IPS-NIHi7 (cell line): ENCODE data around the gene SLC25A22.
A peak's percentile ranks its signal among the peaks of the same experiment; 100 is the strongest.

Experiments
- DNase-seq: peaks from one replicate; pipeline ENCODE4 v3.0.0; 2012; ENCODE audit warnings: mixed read lengths; ENCODE audit errors: extremely low spot score

Gene SLC25A22

DNA sequence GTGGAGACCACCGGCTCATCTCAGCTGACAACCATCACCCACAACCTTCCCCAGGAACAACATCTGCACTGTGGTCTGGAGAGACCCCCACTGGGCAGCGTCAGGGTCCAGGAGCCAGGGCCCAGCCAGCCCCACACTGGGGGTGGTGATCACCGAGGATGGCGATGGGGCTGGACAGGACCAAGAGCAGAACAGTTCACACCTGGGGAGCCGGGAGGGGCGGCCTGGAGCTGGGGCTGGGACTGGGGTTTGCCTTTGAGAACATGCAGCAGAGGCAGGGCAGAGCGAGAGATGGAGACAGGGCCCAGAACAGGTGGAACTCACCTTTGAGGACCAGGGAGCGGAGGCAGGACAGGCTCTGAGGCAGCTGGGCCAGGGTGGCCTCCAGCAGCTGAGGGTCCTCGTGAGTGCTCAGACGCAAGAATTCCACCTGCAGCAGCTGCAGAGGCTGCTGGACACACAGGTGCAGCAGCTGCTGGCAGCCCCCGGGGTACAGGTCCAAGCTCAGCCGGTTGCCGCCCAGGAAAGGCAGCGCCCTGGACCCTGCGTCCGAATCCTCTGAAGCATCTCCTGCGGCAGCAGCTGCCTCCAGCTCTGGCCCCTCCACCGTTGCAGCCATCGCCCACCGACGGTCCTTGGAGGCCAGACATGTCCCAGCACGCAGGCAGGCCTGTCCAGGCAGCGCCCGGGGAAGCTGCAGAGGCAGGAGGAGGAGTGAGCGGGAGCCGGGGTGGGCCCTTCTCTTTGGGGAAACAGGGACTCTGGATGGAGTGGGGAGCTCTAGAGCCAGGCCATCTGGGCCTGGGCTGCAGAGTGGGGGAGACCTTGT, 5.9 kb upstream of the SLC25A22 start:
- no peak for DNase-seq

DNA sequence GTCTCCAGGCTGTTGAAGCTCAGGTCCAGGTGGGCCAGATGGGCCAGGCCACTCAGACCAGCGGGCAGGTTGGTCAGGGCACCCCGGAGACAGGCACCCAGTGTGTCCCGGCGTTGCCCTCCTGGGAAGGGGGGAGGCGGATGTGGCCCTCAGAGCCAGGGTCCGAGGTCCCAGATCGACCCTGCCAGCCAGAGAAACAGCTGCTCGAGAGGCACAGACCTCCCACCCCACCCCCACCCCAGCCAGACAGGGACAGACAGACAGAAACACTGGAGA, 5.3 kb upstream of the SLC25A22 start:
- DNase-seq: no peak

DNA sequence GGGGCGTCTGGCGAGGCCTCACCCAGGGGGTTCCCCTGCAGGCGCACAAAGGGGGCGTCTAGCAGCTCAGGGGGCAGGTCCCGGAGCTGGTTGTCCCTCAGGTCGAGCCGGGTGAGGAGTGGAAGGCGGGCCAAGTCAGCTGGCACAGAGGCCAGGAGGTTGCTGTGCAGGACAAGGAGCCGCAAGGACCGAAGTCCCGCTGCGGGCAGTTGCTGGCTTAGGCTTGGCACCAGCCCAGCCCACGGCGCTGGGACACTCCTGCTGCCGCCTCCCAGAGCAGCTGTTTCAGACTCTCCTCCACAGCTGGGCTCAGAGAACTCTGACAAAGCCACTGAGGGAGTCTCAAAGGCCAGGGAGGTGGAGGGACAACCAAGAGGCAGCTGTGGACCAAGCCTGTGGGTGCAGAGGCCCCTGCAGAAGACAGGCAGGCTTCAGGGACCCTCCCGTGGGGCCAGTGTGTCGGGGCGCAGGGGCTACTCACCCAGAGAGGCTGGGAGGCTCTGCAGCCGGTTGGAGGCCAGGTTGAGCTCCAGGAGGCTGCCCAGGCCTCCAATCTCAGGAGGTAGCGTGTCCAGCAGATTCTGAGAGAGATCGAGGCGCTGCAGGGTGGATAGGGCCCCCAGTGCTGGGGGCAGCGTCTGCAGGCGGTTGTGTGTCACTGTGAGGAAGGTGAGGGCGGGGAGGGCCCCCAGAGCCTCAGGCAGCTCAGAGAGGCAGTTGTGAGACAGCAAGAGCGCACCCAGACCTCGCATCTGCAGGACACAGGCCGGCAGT, 4.8 kb upstream of the SLC25A22 start:
- no peak for DNase-seq

DNA sequence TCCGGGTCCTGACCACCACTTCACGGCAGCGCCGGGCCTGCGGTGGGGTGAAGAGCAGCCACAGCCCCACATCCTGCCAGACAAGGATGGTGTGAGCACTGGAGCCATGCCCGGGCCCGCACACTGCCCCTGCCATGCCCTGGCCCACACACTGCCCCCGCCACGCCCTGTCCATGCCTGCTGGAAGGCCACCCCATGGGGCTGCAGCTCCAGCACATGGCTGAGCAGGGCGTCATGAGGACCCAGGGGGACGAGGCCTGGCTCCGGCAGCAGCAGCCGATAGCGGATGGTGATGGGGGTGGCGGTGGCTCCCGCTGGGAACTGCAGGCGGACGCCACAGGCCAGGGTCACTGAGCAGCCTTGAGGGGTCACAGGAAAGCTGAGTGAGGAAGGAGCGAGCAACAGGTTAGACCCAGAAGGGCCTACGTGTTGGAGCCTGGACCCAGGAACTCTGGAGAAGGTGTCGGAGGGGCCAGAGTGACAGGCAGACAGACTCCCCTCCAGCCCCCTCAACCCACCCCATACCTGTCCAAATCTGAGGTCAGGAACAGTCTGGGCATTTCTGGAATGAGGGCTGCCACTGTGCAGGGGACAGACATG, 4.0 kb upstream of the SLC25A22 start:
- no peak for DNase-seq

DNA sequence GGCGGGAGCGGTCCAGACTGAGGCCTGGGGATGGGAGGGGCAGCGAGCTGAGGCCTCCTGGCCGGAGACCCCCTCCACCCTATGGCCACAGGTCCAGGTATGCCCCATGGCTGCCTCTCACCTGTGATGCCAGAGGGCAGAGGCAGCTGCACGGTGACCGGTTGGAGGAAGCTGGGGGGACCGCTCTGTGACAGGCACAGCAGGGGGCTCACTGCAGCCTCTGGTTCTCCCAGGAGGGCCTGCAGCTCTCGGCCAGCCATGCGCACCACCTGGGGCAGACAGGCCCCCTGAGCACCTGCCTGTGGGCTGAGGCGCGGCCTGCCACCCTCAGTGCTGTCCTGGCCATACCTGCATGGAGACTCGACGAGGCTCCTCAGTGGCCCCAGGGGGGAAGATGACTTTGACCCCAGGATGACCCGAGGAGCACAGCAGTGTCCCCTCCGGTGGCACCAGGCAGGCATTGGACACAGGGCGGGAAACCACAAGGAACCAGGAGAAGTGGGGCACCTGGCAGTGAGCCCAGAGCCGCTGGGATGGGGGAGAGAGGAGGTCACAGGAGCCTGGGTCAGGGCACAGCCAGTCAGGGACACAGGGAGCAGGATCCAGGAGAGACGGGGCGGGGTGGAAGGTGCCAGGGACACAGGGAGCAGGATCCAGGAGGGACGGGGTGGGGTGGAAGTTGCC, 3.2 kb upstream of the SLC25A22 start:
- DNase-seq: no peak

DNA sequence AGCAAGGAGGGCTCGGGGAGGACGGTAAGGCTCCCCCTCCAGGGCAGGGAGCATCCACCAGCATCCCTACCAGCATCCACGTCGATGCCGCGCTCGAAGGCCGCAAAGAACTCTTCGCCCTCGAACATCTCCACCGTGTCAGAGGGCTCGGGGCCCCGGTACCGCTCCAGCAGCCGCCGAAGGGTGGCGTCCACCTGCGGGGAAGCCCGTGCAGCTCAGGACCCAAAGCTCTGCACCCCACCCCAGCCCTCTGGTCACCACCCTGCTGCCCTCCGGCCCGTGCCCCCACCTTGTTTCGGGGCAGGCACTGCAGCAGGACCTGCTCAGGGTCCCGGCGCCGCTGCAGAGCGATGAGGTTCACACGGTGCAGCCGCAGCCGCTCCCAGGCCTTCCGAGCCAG, 2.4 kb upstream of the SLC25A22 start:
- no peak for DNase-seq

DNA sequence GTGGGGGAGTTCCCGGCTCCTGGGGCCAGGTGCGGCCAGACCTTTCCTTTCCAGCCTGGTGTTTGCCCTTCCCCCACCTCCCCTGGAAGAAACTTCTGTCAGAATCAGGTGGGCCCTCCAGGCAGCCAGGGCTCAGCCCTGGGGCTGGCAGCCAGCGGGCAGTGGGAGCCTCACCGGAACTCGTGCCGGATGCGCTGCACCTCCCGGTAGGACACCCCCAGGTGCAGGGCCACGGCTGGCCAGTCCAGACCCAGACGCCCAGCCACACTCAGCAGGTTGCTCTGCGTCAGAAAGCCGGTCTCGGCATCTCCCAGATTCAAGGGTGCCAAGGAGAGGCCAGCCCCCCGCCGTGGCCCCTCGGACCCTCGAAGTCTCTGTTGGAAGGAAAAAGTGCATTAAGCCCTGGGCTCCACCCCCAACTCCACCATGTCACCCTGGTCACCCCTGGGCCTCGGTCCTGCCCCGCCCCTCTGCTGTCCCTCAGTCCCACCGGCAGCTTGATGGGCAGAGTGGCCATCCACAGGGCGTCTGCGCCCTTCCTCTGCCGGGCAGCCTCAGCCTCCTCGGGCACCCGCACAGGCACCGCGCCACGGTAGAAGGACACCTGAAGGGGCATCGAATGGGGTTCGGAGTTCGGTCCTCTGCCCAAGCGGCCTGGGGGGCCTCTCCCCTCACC, 1.7 kb upstream of the SLC25A22 start:
- no peak for DNase-seq

DNA sequence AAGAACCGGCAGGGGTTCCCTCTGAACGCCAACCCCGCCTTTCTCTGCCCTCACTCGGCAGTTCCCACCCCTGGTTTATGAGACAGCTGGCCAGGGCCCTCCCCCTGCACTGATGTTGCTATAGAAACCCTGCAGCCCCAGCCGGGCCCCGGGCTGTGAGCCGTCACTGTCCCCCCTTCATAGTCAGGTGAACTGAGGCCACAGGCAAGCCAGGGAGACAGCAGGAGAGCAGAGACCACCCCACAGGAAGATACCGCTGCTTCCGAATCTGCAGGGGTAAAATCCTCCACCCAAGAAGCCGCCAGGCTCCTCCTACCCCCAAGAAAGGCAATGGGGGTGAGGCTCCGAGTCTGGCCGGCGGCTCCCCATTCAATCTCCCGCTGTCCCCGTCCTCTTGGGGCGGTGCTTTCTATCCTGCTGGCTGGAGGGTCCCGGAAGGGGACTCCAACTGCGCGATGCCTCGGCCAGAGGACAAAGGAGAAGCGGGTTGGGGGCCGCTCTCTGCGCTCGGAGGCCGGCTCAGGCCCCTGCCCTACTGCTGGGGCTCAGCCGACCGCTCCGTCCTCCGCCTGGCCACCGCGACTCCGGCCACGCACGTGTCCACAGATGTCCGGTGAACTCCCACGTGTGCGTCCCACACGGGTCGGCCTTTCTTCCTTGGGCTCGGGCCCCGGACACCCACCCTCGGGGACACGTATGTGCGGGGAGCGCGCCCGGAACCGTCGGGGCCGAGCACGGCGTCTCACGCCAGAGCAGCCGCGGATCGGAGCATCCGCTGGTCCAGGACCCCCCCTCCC, 587 bp downstream of the SLC25A22 start:
- DNase-seq: peak; percentile 74

DNA sequence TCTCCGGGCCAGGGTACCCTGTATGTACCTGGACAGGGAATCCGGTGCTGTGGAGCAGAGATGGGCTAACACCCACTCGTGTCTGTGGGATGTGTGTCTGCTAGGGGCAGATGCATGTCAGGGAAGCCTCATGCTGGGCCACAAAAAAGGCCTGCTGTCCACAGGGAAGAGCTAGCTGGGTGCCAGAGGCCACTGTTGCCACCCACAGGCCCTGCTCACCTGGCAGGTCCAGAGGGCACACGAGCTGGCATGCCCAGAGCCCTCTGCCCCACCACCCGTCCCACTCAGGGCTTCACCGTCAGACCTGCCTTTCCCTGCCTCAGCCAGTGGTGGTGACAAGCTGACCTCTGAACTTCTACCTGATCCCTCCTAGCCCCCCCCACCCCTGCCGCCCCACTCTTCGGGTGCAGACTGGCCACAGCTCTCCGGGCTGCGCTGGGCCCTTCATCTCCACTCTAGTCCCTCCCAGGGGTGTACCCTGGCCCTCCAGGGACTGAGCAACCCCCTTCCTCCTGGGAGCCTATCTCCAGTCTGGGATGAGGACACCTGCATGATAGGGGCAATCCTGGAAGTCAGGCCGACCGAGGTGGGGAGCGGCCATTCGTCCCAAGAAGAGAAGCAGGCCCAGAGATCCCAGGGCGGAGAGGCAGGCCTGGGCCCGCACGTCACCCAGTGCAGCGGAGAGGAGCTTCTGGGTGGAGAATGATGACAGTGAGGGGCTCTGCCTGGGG, 1.4 kb downstream of the SLC25A22 start:
- no peak for DNase-seq

DNA sequence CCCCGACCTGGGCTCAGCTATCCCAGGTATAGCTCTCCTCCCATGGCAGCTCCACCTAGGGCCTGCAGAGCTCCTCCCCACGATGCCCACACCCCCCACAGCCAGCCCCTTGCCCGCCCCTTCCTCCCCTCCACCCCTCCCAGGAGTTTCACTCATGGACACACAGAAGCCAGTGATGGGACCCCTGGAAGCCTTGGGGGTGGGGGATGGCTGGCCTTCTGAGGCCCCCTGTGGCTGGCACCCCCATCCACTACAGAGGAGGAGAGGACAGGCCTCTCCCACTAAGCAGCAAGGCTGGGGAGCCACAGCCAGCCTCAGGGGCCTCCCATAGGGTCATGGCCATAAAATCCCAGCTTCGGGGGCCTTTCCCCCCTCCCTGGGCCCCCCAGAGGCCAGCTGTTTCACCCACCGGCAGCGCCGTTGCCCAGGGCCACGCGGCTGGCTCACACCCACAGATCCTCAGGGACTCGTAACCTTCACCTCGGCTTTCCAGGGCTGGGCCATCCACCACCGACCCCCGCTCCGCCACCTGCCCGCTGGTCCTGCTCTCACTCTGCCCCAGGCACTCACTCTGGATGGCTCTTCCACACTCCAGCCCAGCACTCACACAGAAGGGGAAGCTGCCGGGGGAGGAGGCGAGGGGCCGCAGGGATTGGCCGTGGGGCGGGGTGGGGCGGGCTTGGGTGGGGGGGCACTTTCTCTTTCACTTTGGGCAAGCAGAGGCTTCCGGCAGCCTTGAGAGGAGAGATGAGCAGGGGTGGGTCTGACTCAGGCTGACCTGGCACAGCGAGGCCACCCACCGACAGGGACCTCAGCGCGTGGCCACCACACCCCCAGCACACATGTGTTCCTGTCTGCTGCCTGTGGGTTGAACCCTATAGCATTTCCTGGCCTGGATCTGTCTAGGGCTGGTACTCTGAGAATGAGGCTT, 2.2 kb downstream of the SLC25A22 start:
- peak; percentile 45 for DNase-seq

DNA sequence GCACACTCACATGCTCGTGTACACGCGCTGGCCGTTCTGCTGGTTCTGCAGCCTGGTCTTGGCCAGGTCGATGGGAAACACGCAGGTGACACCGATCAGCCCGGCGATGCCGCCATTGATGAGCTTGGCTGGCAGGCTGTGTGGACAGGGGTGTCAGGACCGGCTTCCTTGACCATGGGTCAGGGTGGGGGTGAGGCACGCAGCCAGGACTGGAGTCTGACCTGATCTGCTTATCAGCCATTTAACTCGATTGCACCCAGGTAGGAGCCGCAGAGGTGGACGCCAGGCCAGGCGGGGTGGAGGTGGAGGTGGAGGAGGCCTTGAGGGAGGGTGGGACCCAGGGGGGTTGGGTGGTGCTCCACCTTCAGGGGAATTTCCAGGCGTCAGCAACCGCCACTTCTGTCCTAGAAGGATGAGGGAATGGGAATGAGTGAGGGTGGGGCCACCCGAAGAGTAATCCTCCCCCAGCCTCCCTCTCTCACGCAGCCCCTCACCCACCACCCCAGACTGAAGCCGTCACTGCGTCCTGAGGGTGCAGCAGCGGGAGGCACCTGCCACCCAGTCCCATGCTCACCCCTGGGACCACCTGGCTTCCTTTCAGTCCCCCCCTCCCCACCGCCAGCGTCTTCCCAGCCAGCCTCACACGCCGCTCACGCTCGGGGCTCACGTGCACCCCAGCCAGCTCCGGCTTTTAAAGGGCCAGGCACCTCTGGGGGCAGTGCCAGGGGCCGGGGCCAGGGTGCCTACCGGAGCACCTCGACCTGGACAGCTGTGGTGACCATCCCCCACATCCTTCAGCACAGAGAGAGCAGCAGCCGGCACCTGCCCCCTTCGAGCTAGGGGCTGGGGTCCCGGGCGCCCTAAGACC, 3.1 kb downstream of the SLC25A22 start:
- DNase-seq: no peak

DNA sequence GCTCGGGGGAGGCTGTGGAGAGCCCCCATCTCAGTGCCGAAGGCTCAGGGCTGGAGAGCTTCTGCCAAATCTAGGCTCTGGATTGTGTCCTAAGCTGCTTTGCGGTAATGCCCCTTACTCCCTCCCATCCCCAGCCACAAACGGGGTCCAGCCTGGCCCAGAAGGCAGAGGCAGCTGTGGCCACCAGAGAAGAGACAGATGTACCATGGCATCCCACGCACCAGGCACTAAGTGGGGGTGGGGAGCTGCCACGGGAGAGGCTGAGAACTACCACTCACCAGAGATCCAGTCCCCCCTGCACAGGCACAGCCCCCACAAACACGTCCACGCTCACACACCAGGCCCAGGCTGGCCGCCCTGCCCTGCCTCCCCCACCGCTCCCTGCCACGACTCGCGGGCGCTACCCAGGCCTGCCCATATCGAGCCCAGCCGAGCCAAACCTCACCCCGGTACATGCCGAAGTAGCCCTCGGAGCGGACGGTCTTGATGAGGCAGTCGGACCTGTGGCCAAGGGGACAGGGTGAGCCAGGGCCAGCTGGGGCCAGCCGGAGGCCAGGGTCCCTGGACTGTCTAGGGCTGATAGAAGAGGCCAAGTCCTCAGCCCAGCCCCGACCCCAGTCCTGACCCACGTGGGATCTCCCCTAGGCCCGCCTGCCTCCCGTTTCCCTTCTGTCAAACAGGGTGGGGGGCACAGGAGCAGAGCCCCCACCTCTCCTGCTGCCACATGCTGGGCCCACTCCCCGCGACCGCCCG, 3.9 kb downstream of the SLC25A22 start:
- no peak for DNase-seq

DNA sequence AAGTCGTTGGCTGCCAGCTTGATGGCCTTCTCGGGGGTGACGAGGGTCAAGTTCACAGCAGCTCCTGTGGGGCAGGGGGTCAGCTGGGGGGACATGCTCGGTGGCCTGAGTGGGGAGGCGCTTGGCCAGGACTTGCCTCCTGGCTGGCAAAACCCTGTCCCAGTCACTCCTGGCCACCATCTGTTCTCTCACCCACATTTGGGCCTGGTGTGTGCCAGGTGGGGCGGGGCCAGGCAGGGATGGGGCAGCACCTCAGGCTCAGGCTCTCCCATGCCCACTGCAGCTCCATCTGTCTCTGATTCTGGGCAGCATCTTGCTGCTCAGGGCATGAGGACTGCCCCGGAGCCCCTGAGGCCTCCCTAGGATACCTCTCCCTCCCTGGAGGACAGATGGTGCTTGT, 4.5 kb downstream of the SLC25A22 start:
- DNase-seq: no peak

DNA sequence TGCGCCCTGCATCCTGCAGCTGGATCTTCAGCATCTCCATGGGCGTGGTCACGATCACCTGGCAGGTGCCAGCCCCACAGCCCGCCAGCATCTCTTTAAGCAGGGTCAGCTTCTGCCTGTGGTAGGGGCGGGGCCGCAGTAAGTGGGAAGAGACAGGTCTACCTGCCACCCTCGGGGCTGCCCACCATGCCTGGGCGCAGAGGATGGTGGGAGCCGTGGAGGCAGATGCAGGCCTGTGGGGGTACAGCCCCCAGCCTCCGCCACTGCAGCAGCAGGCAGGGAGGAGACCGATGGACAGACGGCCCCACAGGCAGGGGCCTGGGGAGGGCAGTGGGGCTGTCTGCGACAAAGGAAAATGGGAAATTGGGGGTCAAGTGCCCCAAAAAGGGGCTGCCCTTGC, 5.2 kb downstream of the SLC25A22 start:
- no peak for DNase-seq

DNA sequence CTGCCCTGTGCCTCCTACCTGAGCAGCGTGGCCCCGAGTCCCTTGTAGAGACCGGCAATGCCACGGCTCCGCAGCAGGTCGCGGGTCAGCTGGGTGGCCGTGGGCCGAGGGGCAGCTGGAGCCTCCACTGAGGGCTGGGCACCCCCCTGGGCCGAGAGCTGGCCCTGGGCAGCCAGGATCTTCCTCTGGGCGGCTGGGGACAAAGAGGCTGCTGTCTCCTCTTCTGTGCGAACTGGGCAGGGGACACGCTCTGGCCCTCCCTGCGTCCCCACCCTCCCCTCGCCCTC, 5.6 kb downstream of the SLC25A22 start:
- no peak for DNase-seq

DNA sequence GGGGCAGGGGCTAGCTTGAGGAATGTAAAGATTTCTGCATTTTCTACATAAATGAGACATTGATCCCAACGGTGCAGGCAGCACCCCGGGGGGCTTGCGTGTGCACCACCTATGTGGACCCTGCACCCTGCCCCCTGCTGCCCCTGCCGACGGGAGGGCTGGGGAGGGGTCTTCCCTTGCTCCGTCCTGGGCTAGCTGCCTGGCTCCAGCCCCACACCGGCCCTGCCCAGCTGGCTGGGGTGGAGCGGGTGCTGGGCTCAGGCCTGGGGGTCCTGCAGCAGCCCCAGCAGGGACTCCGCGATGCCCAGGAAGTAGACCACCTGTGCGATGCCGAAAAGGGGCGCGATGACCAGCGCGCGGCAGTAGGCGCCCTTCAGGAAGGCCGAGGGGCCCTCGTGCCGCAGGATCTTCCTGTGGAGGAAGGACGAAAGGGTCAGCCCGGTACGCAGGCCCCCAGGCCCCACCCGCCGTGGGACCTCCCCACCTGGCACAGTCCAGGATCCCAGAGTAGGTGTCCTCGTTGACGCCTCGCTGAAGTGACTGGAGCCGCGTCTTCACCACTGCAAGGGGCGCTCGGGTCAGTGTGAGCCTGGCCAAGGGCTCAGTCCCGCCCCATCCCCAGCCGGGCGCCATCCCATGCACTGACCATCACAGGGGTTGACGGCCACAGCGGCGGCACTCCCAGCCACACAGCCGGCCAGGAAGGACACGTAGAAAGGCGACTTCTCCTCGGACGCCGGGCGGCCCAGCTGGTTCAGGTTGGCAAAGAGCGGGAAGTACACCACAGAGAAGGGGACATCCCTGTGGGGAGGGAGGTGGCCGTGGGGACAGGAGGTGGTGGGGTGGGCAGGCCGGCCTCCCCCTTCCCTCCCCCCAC, 6.2 kb downstream of the SLC25A22 start:
- no peak for DNase-seq
